Loucy (cell line): ENCODE results near the gene GPC1.

Experiments
- H2AFZ ChIP-seq: fragments of 200-600 bp; sonication (generic); 2 replicates; pipeline ENCODE4 v1.6.0; 2016; ENCODE audit warnings: antibody characterized with exemption, mild to moderate bottlenecking, low read length, moderate library complexity
- H3F3A ChIP-seq: fragments of 200-600 bp; 2 replicates; pipeline ENCODE4 v1.6.0; 2016; ENCODE audit warnings: antibody characterized with exemption, low read depth, mild to moderate bottlenecking
- H3K27me3 ChIP-seq: fragments of 200-600 bp; sonication (generic); 2 replicates; pipeline ENCODE4 v1.6.1; 2014; ENCODE audit warnings: low read length, mild to moderate bottlenecking; ENCODE audit not compliant: insufficient read depth, poor library complexity, severe bottlenecking
- H3K36me3 ChIP-seq: fragments of 200-600 bp; sonication (generic); 2 replicates; pipeline ENCODE4 v1.6.1; 2016; ENCODE audit warnings: low read length; ENCODE audit not compliant: insufficient read depth
- H3K4me1 ChIP-seq: fragments of 200-600 bp; sonication (generic); 2 replicates; pipeline ENCODE4 v1.5.1; 2014; ENCODE audit warnings: low read length, mild to moderate bottlenecking; ENCODE audit not compliant: insufficient read depth, poor library complexity, severe bottlenecking
- H3K4me2 ChIP-seq: fragments of 200-600 bp; sonication (generic); 2 replicates; pipeline ENCODE4 v1.6.0; 2014; ENCODE audit warnings: antibody characterized with exemption, low read length, low read depth, mild to moderate bottlenecking; ENCODE audit not compliant: poor library complexity, severe bottlenecking
- H3K4me3 ChIP-seq: fragments of 200-600 bp; sonication (generic); 2 replicates; pipeline ENCODE4 v1.5.1; 2014; ENCODE audit warnings: low read length, mild to moderate bottlenecking, mixed read lengths; ENCODE audit not compliant: poor library complexity, severe bottlenecking
- H3K79me2 ChIP-seq: fragments of 200-600 bp; sonication (generic); 2 replicates; pipeline ENCODE4 v1.6.1; 2014; ENCODE audit warnings: low read length; ENCODE audit not compliant: insufficient read depth
- H3K9ac ChIP-seq: fragments of 200-600 bp; sonication (generic); 2 replicates; pipeline ENCODE4 v1.6.0; 2014; ENCODE audit warnings: mild to moderate bottlenecking, low read depth, low read length, moderate library complexity; ENCODE audit not compliant: poor library complexity, severe bottlenecking
- H3K9me2 ChIP-seq: fragments of 200-600 bp; sonication (generic); replicated peaks from 2 replicates; pipeline ENCODE4 v1.6.1; 2016; ENCODE audit warnings: low read depth, low read length, mixed read lengths
- H3K9me3 ChIP-seq: fragments of 200-600 bp; sonication (generic); 2 replicates; pipeline ENCODE4 v1.6.1; 2014; ENCODE audit warnings: mild to moderate bottlenecking, antibody characterized with exemption, low read length, low read depth; ENCODE audit not compliant: insufficient read depth
- H4K20me1 ChIP-seq: fragments of 200-600 bp; sonication (generic); 2 replicates; pipeline ENCODE4 v1.6.0; 2014; ENCODE audit warnings: antibody characterized with exemption, low read length, mild to moderate bottlenecking; ENCODE audit not compliant: insufficient read depth, poor library complexity, severe bottlenecking
- EZH2phosphoT487 ChIP-seq: fragments of 200-600 bp; IDR thresholded peaks from 2 replicates; pipeline ENCODE4 v1.6.1; 2018; ENCODE audit warnings: antibody characterized with exemption, mild to moderate bottlenecking, moderate library complexity, borderline replicate concordance
- TF ChIP-seq, protein P1 (sequence below): fragments of 200-600 bp; sonication (generic); conservative IDR thresholded peaks from 2 replicates; pipeline ENCODE4 v1.5.1; 2014; ENCODE audit warnings: mild to moderate bottlenecking, antibody characterized with exemption, low read length

The GPC1 gene

DNA sequence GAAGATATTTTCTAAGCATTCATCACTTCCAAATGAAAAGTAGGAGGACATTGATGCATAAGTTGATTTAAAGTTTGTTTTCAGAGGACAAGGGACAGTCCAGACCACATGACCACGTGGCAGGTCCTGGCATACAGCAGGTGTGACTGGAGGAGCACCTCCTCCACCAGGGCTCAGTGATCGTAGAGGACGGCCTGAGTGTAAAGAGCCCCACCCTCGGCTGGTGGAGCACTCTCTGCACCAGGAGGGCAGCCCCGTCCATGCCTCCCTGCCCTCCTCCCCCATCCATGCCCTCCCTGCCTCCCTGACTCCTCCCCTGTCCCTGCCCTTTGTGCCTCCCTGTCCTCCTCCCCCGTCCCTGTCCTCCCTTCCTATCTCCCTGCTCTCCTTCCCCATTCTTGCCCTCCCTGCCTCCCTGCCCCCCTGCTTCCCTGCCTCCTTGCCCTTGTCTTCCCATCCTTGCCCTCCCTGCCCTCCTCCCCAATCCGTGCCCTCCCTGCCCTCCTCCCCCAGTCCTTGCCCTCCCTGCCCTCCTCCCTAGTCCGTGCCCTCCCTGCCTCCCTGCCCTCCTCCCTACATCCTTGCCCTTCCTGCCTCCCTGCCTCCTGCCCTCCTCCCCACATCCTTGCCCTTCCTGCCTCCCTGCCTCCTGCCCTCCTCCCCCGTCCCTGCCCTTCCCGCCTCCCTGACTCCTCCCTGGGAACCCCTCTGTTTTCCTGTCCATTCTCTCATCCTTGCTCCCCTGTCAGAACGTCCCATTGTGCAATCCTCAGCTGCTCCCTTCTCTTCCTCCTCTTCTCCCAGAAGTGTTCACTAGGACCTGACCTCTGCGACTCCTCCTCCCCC lies 74.4 kb downstream of the GPC1 start:
- Histone ChIP-seq H3K9me2 (no peaks in the 10 kb centered on the region), H3K36me3 (no peaks in the 10 kb centered on the region), H3K79me2 (no peaks in the 10 kb centered on the region), H3F3A (no peaks in the 10 kb centered on the region), H3K27me3 (no peaks in the 10 kb centered on the region), H3K4me2 (no peak overlapping the region), H4K20me1 (no peaks in the 10 kb centered on the region), H2AFZ (no peak overlapping the region), H3K9ac (no peak overlapping the region), H3K4me1 (no peaks in the 10 kb centered on the region), H3K4me3 (no peak overlapping the region), H3K9me3 (no peaks in the 10 kb centered on the region)
- TF ChIP-seq EZH2phosphoT487 = no peak
- TF ChIP-seq, protein P1, sequence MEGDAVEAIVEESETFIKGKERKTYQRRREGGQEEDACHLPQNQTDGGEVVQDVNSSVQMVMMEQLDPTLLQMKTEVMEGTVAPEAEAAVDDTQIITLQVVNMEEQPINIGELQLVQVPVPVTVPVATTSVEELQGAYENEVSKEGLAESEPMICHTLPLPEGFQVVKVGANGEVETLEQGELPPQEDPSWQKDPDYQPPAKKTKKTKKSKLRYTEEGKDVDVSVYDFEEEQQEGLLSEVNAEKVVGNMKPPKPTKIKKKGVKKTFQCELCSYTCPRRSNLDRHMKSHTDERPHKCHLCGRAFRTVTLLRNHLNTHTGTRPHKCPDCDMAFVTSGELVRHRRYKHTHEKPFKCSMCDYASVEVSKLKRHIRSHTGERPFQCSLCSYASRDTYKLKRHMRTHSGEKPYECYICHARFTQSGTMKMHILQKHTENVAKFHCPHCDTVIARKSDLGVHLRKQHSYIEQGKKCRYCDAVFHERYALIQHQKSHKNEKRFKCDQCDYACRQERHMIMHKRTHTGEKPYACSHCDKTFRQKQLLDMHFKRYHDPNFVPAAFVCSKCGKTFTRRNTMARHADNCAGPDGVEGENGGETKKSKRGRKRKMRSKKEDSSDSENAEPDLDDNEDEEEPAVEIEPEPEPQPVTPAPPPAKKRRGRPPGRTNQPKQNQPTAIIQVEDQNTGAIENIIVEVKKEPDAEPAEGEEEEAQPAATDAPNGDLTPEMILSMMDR = no peak

DNA sequence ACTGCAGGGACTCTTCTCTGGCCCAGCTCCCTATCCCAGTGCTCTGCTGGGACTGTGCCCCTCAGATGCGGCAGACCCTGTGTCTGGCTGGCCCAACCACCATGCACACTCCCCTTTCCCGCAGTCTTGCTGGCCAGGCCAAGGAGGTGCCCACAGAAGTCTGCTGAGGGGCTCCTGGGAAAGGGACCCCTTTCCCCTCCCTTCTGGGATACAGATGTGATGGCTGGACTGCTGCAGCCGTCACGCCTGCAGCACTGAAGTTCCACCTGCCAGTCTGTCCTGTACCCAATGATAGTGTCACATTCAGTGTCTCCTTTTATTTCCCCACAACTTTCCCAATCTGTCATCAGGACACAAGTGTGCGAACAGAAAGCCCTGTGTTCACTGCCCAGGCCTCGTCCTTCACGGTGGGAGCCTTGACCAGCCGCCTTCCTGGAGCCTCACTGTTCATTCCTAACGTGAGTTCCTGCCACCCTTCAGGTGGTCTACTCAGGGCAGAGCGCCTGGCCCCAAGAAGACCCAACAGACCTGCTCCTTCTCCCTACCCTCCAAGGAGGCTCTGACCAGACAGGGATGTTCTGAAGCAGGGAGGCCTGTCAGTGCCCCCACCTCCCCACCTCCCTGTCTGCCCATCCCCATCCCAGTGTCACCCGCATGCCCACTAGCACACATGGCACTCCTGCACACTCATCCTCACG lies 75.2 kb downstream of the GPC1 start:
- Histone ChIP-seq H3K9me2 (no peaks in the 10 kb centered on the region), H2AFZ (no peak overlapping the region), H3K36me3 (no peaks in the 10 kb centered on the region), H3K79me2 (no peaks in the 10 kb centered on the region), H4K20me1 (no peaks in the 10 kb centered on the region), H3K4me2 (no peak overlapping the region), H3K27me3 (no peaks in the 10 kb centered on the region), H3K4me1 (no peaks in the 10 kb centered on the region), H3K9me3 (no peaks in the 10 kb centered on the region), H3K4me3 (no peak overlapping the region), H3F3A (no peaks in the 10 kb centered on the region), H3K9ac (no peak overlapping the region)
- TF ChIP-seq, protein P1 = no peak
- TF ChIP-seq EZH2phosphoT487 = no peak

DNA sequence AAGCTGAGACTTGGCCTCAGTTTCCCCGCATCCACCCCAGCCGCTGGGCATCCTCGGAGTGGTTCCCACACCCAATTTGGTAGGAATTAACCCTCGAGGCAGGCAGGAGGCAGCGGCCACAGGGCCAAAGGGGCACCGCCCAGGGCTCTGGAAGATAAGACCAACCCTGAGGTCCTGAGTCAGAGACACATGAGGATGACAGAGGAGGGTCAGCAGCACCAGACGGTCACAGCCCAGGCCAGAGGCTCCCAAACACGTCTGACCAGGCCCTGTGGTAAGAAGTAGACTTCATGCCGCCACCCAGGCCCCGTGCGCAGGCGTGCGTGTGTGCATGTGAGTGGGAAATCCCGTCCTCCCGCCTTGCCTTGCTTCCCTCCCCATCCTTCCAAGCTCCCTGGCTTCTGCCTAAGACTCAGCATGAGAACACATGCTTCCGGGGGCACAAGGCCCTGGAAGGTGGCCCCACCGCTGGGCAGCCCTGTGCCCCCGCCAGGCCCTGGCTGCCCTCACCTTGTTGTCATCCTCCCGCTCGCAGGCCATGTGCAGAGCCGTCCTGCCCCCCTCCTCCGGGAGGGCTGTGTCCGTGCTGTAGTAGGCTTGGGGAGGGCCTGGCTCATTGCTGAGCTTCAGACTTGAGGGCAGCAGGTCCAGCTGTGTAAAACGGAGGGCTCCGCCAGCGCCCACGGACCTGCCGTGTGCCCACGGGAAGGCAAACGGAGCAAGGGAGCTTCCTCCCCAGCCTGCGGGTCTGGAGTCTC lies 76.1 kb downstream of the GPC1 start:
- Histone ChIP-seq H3F3A (no peaks in the 10 kb centered on the region), H3K9ac (no peak overlapping the region), H3K79me2 (no peaks in the 10 kb centered on the region), H3K4me1 (no peaks in the 10 kb centered on the region), H3K9me3 (no peaks in the 10 kb centered on the region), H3K27me3 (no peaks in the 10 kb centered on the region), H3K36me3 (no peaks in the 10 kb centered on the region), H3K9me2 (no peaks in the 10 kb centered on the region), H2AFZ (no peak overlapping the region), H3K4me3 (no peak overlapping the region), H4K20me1 (no peaks in the 10 kb centered on the region), H3K4me2 (no peak overlapping the region)
- no peak for TF ChIP-seq EZH2phosphoT487
- TF ChIP-seq, protein P1 = no peak
